Fibroblast of lung (primary cell): ENCODE data around the gene SPNS3.

Experiments
- EZH2 ChIP-seq: IDR thresholded peaks from 2 replicates; pipeline ENCODE4 v1.5.1; 2012; ENCODE audit warnings: low read length, control low read depth, mild to moderate bottlenecking; ENCODE audit errors: missing control alignments
- TF ChIP-seq, protein P1 (sequence below), 2 donors: IDR thresholded peaks in 1 of 2; conservative IDR thresholded peaks in 1 of 2; 1 replicate in 1 of 2; 2 replicates in 1 of 2; pipeline ENCODE4 v1.5.1; 2011 to 2012; ENCODE audit warnings: low read length in 2 of 2, control low read depth in 1 of 2, inconsistent platforms in 1 of 2, low read depth in 1 of 2, mild to moderate bottlenecking in 1 of 2

DNA sequence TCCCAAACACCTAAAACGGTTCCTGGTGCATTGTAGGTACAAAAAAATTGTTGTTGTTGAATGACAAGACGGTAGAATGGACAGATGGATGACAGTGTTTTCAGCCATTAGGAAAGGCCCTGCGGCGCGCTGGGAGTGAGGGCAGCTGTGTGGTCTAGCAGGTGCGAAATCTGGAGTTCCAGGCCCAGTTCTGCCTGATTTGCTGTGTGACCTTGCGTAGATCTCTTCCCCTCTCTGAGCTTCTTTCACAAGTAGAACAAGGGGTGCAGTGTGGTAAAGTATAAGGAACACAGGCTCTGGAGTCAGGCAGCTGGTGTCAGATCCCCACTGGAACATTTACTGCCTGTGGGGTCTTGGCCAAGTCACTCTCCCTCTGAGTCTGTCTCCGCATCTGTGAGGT is 90.2 kb downstream of the SPNS3 start:
- TF ChIP-seq, protein P1, sequence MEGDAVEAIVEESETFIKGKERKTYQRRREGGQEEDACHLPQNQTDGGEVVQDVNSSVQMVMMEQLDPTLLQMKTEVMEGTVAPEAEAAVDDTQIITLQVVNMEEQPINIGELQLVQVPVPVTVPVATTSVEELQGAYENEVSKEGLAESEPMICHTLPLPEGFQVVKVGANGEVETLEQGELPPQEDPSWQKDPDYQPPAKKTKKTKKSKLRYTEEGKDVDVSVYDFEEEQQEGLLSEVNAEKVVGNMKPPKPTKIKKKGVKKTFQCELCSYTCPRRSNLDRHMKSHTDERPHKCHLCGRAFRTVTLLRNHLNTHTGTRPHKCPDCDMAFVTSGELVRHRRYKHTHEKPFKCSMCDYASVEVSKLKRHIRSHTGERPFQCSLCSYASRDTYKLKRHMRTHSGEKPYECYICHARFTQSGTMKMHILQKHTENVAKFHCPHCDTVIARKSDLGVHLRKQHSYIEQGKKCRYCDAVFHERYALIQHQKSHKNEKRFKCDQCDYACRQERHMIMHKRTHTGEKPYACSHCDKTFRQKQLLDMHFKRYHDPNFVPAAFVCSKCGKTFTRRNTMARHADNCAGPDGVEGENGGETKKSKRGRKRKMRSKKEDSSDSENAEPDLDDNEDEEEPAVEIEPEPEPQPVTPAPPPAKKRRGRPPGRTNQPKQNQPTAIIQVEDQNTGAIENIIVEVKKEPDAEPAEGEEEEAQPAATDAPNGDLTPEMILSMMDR (conservative IDR thresholded peaks at IDR 0.05 in 1 of 2, IDR thresholded peaks at IDR 0.05 in 1 of 2; ENCODE audit: low read depth in 1 of 2, low read length in 2 of 2) = no peak
- no peak for TF ChIP-seq EZH2
